K562 (cell line): ENCODE measurements around the gene WNK2. TPM values are rescaled to one million over a fixed set of nuclear protein-coding genes. Genes with fewer than 3 reads are reported as not detected.
A peak's percentile ranks its signal among the peaks of the same experiment; 100 is the strongest.

Experiments
- ATAC-seq: fragments of 200-7000 bp; cut with Tn5 transposase; 3 replicates; pipeline ENCODE4 v1.9.1; 2020; ENCODE audit warnings: moderate library complexity
- BruUV-seq: library from RNA; stranded (reverse); fragments of 400-500 nt; replicated peaks from 2 replicates; lab custom pipeline; 2021; lab: Mats Ljungman, UMichigan
- CTCF ChIA-PET: fragments of 300-600 bp; formaldehyde crosslinking; extraction: SDS; loops from one replicate; lab custom pipeline; 2021; ENCODE audit warnings: low intra/inter-chr PET ratio; lab: Yijun Ruan, JAX
- POLR2A ChIA-PET: fragments of 300-600, 350-650 bp; sonication (Branson Sonifier 250); formaldehyde crosslinking; extraction: SDS; loops from one replicate; lab custom pipeline; 2021; ENCODE audit warnings: antibody characterized with exemption, inconsistent platforms; lab: Yijun Ruan, JAX
- DNase-seq, 4 experiments: peaks; one replicate each; pipeline versions ENCODE4 v3.0.0 to v3.0.0-alpha.2; 2011 to 2018; ENCODE audit warnings: low spot score in 3 of 4, mixed read lengths in 3 of 4; ENCODE audit errors: extremely low read depth in 1 of 4
- FAIRE-seq: peaks from 2 replicates; lab custom pipeline; 2011; peaks lifted over from hg19 to GRCh38; lab: Jason Lieb, UNC
- H2AFZ ChIP-seq: 2 replicates; pipeline ENCODE4 v1.6.0; 2011; ENCODE audit warnings: low read depth, low read length, control low read depth, inconsistent platforms
- H3K27ac ChIP-seq: fragments of 200-600 bp; 3 replicates; pipeline ENCODE4 v1.8.0; 2011; ENCODE audit warnings: low read depth, mild to moderate bottlenecking, control low read depth, inconsistent platforms, low read length, moderate library complexity, mixed read lengths; ENCODE audit errors: extremely low read depth
- H3K27me3 ChIP-seq, 2 experiments: fragments of 300-600 bp in 1 of 2; 2 replicates in 1 of 2; 3 replicates in 1 of 2; pipeline versions ENCODE4 v1.6.0 to v1.8.0; 2011; ENCODE audit warnings: inconsistent platforms in 2 of 2, low read length in 2 of 2, mild to moderate bottlenecking in 1 of 2, mixed read lengths in 1 of 2, moderate library complexity in 1 of 2; ENCODE audit not compliant: control insufficient read depth in 2 of 2, insufficient read depth in 2 of 2
- H3K36me3 ChIP-seq: fragments of 300-600 bp; 3 replicates; pipeline ENCODE4 v1.8.0; 2011; ENCODE audit warnings: mild to moderate bottlenecking, low read length, inconsistent platforms; ENCODE audit not compliant: control insufficient read depth, insufficient read depth
- H3K4me1 ChIP-seq, 2 experiments: fragments of 200-600 bp in 1 of 2; replicated peaks in 1 of 2; 2 replicates in 1 of 2; 3 replicates in 1 of 2; pipeline versions ENCODE4 v1.5.1 to v1.8.0; 2011; ENCODE audit warnings: inconsistent platforms in 2 of 2, low read length in 2 of 2, mild to moderate bottlenecking in 1 of 2, mixed read lengths in 1 of 2, moderate library complexity in 1 of 2; ENCODE audit not compliant: control insufficient read depth in 2 of 2, insufficient read depth in 2 of 2
- H3K4me2 ChIP-seq: 2 replicates; pipeline ENCODE4 v1.6.1; 2011; ENCODE audit warnings: low read length, control low read depth, inconsistent platforms, mixed read lengths; ENCODE audit not compliant: insufficient read depth
- H3K4me3 ChIP-seq: fragments of 200-600 bp; sonication (generic), shearing (Covaris generic); 2 replicates; pipeline ENCODE4 v1.5.1; 2016; ENCODE audit warnings: control low read depth, inconsistent platforms
- H3K79me2 ChIP-seq: fragments of 200-600 bp; 3 replicates; pipeline ENCODE4 v1.8.0; 2011; ENCODE audit warnings: low read length, inconsistent platforms; ENCODE audit not compliant: control insufficient read depth, insufficient read depth
- H3K9ac ChIP-seq, 2 experiments: 2 replicates each; pipeline versions ENCODE4 v1.6.0 to v1.6.1; 2011; ENCODE audit warnings: low read depth in 2 of 2, low read length in 2 of 2, control low read depth in 1 of 2, inconsistent platforms in 1 of 2, mild to moderate bottlenecking in 1 of 2, mixed read lengths in 1 of 2; ENCODE audit not compliant: insufficient read depth in 1 of 2
- H3K9me1 ChIP-seq: one replicate; pipeline ENCODE4 v1.6.0; 2011; ENCODE audit warnings: inconsistent platforms, mild to moderate bottlenecking, low read length, moderate library complexity; ENCODE audit not compliant: control insufficient read depth, insufficient read depth
- H3K9me3 ChIP-seq: replicated peaks from 2 replicates; pipeline ENCODE4 v1.5.1; 2011; ENCODE audit warnings: low read depth, low read length, inconsistent platforms; ENCODE audit not compliant: control insufficient read depth, insufficient read depth
- H4K20me1 ChIP-seq: replicated peaks from 2 replicates; pipeline ENCODE4 v1.6.1; 2011; ENCODE audit warnings: low read length, inconsistent platforms, mixed read lengths; ENCODE audit not compliant: control insufficient read depth, insufficient read depth
- C11orf30 ChIP-seq: fragments of 450-650 bp; IDR thresholded peaks from 2 replicates; pipeline ENCODE4 v1.6.1; 2016; ENCODE audit warnings: low read depth, mild to moderate bottlenecking
- EHMT2 ChIP-seq: fragments of 450-650 bp; IDR thresholded peaks from 2 replicates; pipeline ENCODE4 v1.6.1; 2018; ENCODE audit warnings: antibody characterized with exemption
- FOXJ2 ChIP-seq: fragments of 200-800 bp; sonication (Bioruptor generic); IDR thresholded peaks from 2 replicates; pipeline ENCODE4 v1.6.1; 2016; ENCODE audit warnings: missing genetic modification characterization, missing compliant biosample characterization
- HDAC1 ChIP-seq, 2 experiments: fragments of 450-650 bp; IDR thresholded peaks; 2 replicates each; pipeline ENCODE4 v1.6.1; 2016 to 2017; ENCODE audit warnings: inconsistent platforms in 1 of 2, mild to moderate bottlenecking in 1 of 2, moderate library complexity in 1 of 2
- HMGN3 ChIP-seq: IDR thresholded peaks from 2 replicates; pipeline ENCODE4 v1.6.1; 2011; ENCODE audit warnings: borderline replicate concordance, low read depth, mild to moderate bottlenecking, mixed read lengths, low read length; ENCODE audit not compliant: insufficient read length; ENCODE audit errors: extremely low read depth
- JUN ChIP-seq, 2 experiments: sonication (generic) in 1 of 2; formaldehyde crosslinking in 1 of 2; IDR thresholded peaks; 2 replicates each; pipeline versions ENCODE4 v1.6.1 to v1.8.0; 2012 to 2022; ENCODE audit warnings: borderline replicate concordance in 2 of 2, mild to moderate bottlenecking in 2 of 2, improper control_type of control experiment in 1 of 2, low read depth in 1 of 2, low read length in 1 of 2, missing genetic modification reagents in 1 of 2
- POLR2AphosphoS2 ChIP-seq: IDR thresholded peaks from 2 replicates; pipeline ENCODE4 v1.6.1; 2012; ENCODE audit warnings: low read length, improper control_type of control experiment
- STAT5A ChIP-seq: IDR thresholded peaks from 2 replicates; pipeline ENCODE4 v1.6.1; 2012; ENCODE audit warnings: low read length, inconsistent platforms, borderline replicate concordance
- ZNF316 ChIP-seq: fragments of 450-650 bp; IDR thresholded peaks from 2 replicates; pipeline ENCODE4 v1.6.1; 2016
- ZNF445 ChIP-seq: fragments of 250-450 bp; sonication (Bioruptor Pico); IDR thresholded peaks from 2 replicates; pipeline ENCODE4 v1.4.0; 2020; ENCODE audit warnings: low read depth, mild to moderate bottlenecking, moderate library complexity
- WGBS: fragments of 100-300 bp; shearing (Covaris generic); methylation state at CpG from one replicate; pipeline ENCODE4 v1.1.6; 2016; ENCODE audit warnings: low coverage, mixed read lengths; ENCODE audit not compliant: insufficient coverage; ENCODE audit errors: missing lambda C conversion rate; 5-methylcytosine and 5-hydroxymethylcytosine counted together
- in situ Hi-C: fragments of 300-500 bp; cut with MboI; formaldehyde crosslinking; loops from 4 replicates; pipeline ENCODE4 v1.15.0; 2018; ENCODE audit warnings: inconsistent platforms, mixed read lengths
- intact Hi-C: fragments of 100-400 bp; cut with micrococcal nuclease; formaldehyde crosslinking; loops from 2 replicates; pipeline ENCODE4 v1.14.2; 2022
- polyA plus RNA-seq, 8 experiments: library from polyadenylated mRNA; depleted of rRNA in 4 of 8; stranded (reverse) in 5 of 8; unstranded in 3 of 8; fragments of >200 nt; fragmentation: Nextera tagmentation in 2 of 8; fragmentation: Illumina TruSeq in 1 of 8; extraction: Ambion mirVana in 2 of 8; extraction: Trizol in 1 of 8; gene quantifications; 2 replicates each; pipeline versions ENCODE4 v1.2.1 to v1.2.3, GENCODE V29; 2011 to 2014; ENCODE audit warnings: inconsistent platforms in 1 of 8, missing spikeins in 1 of 8
- total RNA-seq, 7 experiments: library from RNA; depleted of rRNA in 6 of 7; stranded (reverse); fragments of >200 nt in 6 of 7; fragmentation: Illumina TruSeq in 2 of 7; extraction: Trizol in 2 of 7; gene quantifications; 2 replicates each; pipeline versions ENCODE4 v1.2.1 to v1.2.3, GENCODE V29; 2011 to 2021; ENCODE audit warnings: low replicate concordance in 1 of 7

Gene WNK2
- total and polyA plus RNA-seq, 9 of the 15 experiments (the other 6 are each of a cell fraction or from before 2014, with no cell fraction given): 0.36 to 3.3 (median 0.64) TPM; not detected in 2

DNA sequence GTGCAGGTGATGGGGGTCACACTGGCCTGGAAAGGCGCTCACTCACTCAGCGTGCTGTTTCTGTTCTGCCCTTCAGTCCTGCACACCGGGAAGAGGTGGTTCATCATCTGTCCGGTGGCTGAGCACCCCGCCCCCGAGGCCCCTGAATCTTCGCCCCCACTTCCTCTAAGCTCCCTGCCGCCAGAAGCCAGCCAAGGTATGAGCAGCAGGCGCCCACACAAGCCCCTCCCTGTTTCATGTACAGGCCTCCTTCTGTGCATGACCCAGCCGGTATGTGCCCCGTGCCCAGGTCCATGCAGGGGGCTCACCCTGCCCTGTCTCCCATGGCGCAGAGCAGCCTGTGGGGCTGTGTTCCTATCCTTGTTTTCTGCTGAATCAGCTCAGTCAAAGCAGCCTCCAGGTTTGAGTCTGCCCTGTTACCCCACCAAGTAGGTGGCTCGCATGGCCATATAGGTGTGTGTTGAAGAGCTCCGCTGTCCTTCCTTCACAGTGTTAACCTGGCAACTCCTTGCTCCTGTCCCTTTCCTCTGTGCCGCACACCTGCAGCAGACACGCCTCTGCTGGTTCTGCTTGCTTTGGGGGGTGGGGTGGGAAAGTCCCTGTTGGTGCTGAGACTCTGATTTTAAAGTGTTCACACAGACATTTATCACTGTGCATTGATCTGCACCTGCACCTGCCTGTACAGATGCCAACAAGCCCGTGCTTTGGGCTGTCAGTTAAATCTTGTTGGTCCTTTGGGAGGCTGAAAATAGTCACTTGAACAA, 84.8 kb downstream of the WNK2 start:
- POLR2A ChIA-PET: interaction anchor here (1.1 kb wide), 1 partner anchor 52 kb away, joined by 4 read pairs; no protein-coding TSS in a partner anchor
- no TSS peak for BruUV-seq
- ATAC-seq (no peak), DNase-seq (no peak), FAIRE-seq (no peak)
- Histone ChIP-seq H3K4me1 (no peaks in the 10 kb centered on the region), H4K20me1 (peaks cover 11% of the 10 kb centered on the region), H2AFZ (no peak overlapping the region), H3K9me3 (no peaks in the 10 kb centered on the region), H3K4me3 (no peak overlapping the region), H3K4me2 (no peak overlapping the region), H3K9me1 (peaks cover 2% of the 10 kb centered on the region), H3K27ac (no peak overlapping the region), H3K9ac (no peak overlapping the region), H3K27me3 (peaks cover 11 to 54% of the 10 kb centered on the region in 2 experiments), H3K36me3 (no peaks in the 10 kb centered on the region), H3K79me2 (no peaks in the 10 kb centered on the region)
- TF ChIP-seq ZNF445 (CRISPR knock-in tag): no peak
- peak; percentile 55 for TF ChIP-seq ZNF316
- peak; percentile 53 for TF ChIP-seq C11orf30
- 7% methylated on average over 15 of the region's 17 CpGs for WGBS
- intact Hi-C loops (no loop called here), in situ Hi-C loops (no loop called here)
- CTCF ChIA-PET: no interaction called here

DNA sequence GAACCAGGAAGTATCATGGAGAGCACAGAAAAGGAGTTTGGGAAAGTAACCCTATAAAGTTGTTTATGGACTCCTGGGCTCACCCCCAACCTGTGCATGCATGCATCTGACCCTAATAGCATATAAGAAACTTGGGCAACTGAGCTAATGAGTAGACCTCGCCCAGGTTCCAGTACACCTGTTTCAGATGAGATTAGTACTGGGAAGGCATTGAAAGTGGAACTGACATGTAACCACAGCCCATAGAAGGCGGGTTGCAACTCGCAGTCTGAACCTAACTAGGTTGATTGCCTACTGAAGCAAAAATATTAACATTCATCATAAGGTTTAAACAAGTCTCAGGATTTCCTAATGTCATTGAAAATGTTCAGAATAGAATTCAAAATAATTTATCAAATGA, 87.0 kb downstream of the WNK2 start:
- ChIA-PET CTCF (no interaction called here), POLR2A (no interaction called here)
- BruUV-seq: no TSS peak
- H3K9ac ChIP-seq: no peak overlapping the region
- H3K4me3 ChIP-seq: no peak overlapping the region
- no peak overlapping the region for H3K27ac ChIP-seq
- no peak for TF ChIP-seq EHMT2
- no peak for TF ChIP-seq FOXJ2 (tag)
- TF ChIP-seq HDAC1 (IDR thresholded peaks at IDR 0.05): no peak
- no peak for TF ChIP-seq POLR2AphosphoS2
- no peak for TF ChIP-seq HMGN3
- no peak for TF ChIP-seq STAT5A
- no peak for TF ChIP-seq JUN (IDR thresholded peaks at IDR 0.05; ENCODE audit: borderline replicate concordance, low read depth, low read length)
- TF ChIP-seq JUN (CRISPR knock-in tag; IDR thresholded peaks at IDR 0.05; ENCODE audit: borderline replicate concordance): no peak
- H3K36me3 ChIP-seq: no peaks in the 10 kb centered on the region
- ATAC-seq (no peak), FAIRE-seq (no peak), DNase-seq (no peak)
- H2AFZ ChIP-seq: no peak overlapping the region
- no peaks in the 10 kb centered on the region for H3K9me3 ChIP-seq
- 3% methylated on average over 3 of the region's 3 CpGs for WGBS
- 0 out of 2 replicates have a peak, but pooled peaks cover 11% of the 10 kb centered on the region for H4K20me1 ChIP-seq
- H3K27me3 ChIP-seq: peaks cover 5 to 37% of the 10 kb centered on the region in 2 experiments; a peak in 4 of 5 replicates
- intact Hi-C loops (no loop called here), in situ Hi-C loops (no loop called here)
- no peaks in the 10 kb centered on the region for H3K4me1 ChIP-seq
- H3K79me2 ChIP-seq: no peaks in the 10 kb centered on the region
- H3K4me2 ChIP-seq: no peak overlapping the region
- no peaks in the 10 kb centered on the region for H3K9me1 ChIP-seq
